GM21576 (cell line): ENCODE data around the gene RPS6KA2.
"Not testable (repeated sequence)": the region's sequence is repeated elsewhere in the genome, so short reads cannot be mapped to it uniquely, and the experiment has no call there.

Experiments
- ATAC-seq: cut with Tn5 transposase; IDR thresholded peaks from one replicate; pipeline ENCODE4 v1.9.1; 2021; ENCODE audit warnings: mild to moderate bottlenecking, moderate library complexity; ENCODE audit not compliant: unreplicated experiment

RPS6KA2 gene

DNA sequence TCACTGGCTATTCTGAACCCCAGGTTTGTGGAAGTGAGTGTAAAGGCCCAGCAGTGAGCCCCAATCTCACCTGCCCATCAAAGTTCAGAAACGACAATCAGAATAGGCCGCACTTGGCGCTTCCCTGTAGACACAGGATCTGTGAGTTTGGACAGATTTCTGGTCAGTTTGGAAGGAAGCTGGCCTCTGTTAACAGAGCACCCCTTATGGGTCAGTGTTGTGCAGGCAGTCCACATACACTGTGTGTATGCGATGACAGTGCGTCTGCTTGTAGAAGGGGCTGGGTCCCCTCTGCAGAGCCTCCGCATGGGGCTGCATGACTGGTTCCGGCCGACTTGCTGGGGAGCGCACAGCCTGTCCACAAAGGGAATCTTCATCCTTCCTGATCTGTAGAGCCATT, 240.9 kb downstream of the RPS6KA2 start:
- no peak for ATAC-seq

DNA sequence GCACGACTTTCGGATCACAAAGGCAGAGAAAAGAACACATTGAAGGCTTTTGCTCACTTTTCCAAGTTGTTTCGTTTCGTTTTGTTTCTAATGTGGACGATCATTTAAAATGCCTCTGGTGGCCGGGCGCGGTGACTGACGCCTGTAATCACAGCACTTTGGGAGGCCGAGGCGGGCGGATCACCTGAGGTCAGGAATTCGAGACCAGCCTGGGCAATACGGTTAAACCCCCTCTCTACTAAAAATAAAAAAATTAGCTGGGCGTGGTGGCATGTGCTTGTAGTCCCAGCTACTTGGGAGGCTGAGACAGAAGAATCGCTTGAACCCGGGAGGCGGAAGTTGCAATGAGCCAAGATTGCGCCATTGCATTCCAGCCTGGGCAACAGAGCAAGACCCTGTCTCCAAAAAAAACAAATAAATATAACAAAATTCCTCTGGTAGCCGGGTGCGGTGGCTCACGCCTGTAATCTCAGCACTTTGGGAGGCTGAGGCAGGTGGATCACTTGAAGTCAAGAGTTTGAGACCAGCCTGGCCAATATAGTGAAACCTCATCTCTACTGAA, 243.2 kb downstream of the RPS6KA2 start:
- not testable (repeated sequence) for ATAC-seq

DNA sequence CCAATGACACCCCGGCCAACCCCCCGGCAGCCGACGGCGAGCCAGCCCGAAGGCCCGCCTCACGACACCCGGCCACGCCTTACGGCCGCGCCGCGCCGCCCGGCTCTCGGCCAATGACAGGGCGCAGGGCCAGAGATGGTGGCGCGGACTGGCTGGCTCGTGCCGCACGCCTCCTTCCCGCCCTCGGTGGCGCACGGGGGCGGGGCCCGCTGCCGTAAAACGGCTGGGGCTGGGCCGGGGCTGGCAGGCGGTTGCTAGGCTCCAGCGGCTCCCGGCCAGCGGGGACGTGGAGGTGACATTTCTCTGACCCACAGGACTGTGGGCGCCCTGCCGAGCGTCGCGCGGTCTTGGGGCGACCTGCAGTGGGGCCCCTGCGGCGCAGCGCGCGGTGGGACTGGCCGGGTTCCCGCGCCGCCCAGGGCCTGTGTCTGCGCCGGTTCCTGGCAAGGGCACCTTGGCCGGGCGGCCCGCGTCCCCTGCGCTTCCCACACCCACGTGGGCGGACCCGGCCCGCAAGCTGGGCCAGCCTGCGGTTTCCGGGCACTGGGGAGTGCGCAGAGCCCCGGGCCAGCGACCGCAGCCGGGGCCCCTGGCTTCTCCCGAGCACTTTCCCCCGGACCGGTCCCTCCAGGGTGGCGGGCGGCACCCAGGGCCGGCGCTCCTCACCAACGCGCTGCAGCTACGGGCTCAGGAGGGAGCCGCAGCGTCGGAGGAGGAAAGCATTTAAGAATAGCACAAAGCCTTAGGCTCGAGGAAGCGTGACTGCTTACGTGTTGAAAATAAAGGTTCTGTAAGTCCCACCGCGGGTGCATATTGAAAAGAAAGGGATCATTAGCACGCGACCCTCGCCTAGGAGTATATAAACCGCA, 243.9 kb downstream of the RPS6KA2 start, which contains the start of gene MPC1:
MPC1 (minus strand) TSS at position 8 of the 869 bp plus-strand sequence. CDS start 64 bp downstream, outside the sequence.
- peak; percentile 84 for ATAC-seq

DNA sequence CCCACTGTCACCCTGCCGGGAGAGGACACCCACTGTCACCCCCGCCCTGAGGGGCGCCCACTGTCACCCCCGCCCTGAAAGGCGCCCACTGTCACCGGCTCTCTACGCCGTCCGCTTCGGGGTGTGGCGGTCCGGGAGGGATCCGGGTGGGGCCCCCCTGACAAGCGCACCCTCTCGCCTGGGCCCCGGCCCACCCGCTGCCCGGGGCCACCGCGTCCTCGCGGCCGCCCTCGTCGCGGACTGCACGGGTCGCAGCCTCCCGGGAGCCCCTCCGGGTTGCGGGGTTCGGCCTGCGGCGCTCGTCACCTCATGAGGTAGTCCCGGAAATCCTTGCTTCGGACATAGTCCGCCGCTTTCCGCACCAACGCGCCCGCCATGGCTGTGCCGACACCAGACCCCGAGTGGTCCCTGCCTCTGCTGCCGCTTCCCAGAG, 244.5 kb downstream of the RPS6KA2 start:
- peak; percentile 6 for ATAC-seq

DNA sequence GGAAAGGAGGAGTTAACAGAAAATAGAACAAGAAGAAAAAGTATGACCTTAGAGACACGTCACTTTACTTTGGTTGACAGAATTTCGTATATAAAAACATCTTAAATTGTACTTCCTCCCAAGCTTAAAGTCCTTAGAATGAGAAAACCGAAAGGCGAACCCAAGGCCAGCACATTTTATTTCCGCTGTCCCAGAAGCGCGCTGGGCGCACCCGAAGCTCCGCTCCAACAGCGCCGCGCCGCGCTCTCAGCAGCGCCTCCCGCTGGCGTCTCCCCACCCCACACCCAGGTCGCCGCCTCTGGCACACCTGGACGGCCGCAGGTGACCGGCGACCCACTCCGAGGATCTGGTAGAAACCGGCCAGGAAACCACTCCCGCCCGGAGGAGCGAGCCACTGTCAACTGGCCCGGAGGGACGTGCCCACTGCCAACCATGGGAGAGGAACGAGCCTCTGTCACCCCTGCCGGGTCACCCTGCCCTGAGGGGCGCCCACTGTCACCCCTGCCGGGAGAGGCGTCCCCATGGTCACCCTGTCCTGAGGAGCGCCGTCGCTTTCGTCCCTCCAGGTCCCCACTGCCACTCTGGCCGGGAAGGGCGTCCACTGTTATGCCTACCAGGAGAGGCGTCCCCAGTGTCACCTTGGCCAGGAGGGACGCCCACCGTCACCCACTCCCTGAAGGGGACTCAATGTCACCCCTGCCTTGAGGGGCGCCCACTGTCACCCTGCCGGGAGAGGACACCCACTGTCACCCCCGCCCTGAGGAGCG, 245.1 kb downstream of the RPS6KA2 start:
- ATAC-seq = peak; percentile 57

DNA sequence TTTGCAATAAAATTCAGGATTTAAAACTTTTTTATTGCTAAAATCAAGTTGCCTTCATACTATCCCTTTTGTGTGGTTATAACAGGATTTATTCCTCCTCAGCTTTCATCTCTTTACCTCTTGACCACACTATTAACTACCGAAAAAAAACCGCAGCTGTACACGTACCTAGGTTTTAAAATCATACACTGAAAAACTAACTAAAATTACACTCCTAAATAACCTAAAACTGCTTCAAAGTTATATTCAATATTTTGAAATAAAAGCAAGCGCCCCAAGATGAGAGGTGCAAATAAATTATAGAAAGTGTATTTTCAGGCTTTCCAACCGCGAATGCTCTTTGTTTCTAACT, 245.7 kb downstream of the RPS6KA2 start:
- no peak for ATAC-seq

DNA sequence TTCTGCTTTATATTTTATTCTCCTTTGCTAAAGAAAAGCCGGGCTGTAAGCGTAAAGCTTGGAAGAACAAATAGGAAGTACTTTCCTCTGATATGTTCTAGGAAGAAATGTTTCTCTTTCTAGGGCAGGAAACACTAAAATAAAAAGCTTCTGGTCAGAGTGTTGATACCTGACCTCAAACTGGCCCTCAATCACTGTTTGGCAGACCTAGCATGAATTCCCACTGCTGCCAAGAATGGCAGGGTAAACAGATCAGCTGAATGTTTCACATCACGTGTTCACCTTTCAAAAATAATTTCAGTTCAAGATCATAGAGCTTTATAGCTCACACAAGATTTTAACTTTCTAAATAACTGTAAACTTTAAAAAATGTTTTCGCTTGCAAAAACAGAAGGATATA, 247.3 kb downstream of the RPS6KA2 start:
- no peak for ATAC-seq

DNA sequence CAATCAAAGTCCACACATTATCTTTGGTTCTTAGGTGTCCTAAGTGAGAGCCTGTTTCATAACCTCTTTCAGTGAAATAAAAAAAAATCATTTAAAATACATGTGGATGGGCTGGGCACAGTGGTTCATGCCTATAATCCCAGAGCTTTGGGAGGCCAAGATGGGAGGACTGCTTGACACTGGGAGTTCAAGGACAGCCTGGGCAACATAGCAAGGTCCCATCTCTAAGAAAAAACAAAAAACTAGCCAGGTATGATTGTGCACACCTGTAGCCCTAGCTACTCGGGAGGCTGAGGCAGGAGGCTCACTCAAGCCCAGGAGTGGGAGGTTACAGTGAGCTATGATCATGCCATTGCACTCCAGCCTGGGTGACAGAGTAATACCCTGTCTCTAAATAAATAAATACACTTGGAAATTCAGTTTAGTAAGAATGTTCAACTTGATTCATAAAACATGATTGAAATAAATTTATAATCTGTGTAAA, 247.9 kb downstream of the RPS6KA2 start:
- no peak for ATAC-seq

DNA sequence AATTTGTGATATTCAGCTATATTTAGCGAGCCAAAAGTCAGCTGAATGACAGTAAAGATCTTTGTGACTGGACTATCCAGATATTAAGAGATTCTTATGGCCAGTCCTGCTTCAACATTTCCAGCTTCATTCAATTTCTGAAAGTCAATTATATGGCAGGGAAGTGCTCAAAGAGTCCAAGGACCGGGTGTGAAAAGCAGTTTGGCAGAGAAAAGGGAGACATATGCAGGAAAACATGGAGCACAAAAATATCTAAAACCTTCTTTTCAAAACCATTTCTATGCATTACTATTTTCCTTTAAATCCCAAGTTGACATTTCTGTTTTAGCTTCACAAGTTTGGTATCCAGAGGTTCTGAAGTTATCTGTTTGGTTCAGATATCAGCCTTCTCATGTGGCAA, 249.3 kb downstream of the RPS6KA2 start:
- ATAC-seq = no peak

DNA sequence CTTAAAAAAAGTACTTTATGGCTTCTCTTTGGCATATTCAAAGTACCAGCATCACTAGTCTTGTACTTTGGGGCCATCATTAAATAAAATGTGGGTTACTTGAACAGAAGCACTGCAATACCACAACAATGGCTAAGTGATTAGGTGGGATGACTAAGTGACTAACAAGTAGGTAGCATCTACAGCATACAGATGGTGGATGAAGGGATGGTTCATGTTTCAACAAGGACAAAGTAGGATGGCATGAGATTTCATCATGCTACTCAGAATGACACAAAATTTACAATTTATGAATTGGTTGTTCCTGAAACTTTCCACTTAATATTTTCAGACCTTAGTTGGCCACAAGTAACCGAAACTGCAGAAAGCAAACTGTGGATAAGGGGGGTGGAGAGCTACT, 252.0 kb downstream of the RPS6KA2 start:
- no peak for ATAC-seq

DNA sequence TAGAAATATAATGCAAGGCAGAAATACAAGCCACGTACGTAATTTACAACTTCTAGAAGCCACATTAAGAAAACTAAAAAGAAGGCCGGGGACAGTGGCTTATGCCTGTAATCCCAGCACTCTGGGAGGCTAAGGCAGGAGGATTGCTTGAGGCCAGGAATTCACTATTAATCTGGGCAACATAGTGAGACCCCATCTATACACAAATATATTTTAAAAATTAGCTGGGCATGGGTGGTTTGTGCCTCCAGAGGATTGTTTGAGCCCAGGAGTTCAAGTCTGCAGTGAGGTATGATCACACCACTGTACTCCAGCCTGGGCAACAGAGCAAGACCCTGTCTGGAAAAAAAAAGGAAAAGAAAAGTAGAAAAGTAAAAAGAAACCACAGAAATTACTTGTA, 256.6 kb downstream of the RPS6KA2 start:
- ATAC-seq = no peak

DNA sequence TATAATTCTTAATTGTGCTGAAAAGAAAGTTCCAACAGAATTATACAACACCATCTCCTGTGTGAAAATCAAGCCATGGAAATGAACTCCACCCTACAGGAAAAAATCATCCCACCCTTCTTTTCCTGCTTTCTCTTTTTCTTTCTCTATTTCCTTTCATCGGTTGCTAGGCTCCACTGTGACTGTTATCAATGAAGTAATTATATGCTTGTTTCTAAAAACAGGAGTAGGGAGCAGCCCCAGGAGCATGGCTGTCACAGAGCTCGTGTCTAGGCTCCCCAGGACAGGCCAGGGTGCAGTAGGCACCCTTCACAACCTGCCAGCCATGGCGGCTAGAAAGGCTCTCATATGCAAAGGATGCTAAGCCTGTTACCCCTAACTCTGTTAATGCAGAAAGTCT, 257.3 kb downstream of the RPS6KA2 start:
- ATAC-seq = no peak

DNA sequence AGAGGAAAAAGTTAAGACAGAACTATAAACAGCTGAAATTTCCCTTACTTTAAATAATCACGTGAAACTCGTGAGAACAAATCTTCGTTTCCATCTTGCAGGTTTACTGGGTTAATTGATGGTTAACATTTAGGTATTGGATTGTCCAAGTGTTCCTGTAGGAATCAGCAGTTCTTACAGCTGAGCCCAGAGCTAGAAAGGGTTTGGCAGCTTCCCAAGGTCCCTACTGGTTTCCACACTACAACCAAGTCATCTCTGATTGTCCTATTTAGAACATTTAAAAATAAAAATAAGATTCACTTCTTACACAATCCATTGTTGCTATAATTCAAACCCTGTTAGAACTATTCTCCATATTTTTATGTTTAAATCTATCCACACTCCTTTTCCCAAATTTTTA, 260.1 kb downstream of the RPS6KA2 start:
- no peak for ATAC-seq

DNA sequence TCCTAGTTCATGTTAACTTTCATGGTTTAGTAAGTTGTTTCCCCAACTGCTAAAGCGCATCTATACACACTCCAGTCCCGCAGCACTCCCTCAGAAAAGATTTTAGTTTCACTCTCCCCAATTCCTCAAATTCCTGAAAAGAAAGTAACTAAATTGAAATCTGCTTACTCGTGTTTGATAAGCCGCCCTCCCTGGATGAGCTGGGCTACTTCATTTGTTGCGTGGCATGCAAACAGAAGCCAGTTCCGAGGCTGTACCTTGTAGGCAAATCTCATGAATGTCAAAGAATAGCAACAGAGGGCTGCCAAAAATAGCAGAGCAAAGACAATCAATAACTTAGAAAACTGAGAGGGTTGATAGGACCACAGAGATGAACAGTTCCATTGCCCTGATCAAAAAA, 261.2 kb downstream of the RPS6KA2 start:
- no peak for ATAC-seq

DNA sequence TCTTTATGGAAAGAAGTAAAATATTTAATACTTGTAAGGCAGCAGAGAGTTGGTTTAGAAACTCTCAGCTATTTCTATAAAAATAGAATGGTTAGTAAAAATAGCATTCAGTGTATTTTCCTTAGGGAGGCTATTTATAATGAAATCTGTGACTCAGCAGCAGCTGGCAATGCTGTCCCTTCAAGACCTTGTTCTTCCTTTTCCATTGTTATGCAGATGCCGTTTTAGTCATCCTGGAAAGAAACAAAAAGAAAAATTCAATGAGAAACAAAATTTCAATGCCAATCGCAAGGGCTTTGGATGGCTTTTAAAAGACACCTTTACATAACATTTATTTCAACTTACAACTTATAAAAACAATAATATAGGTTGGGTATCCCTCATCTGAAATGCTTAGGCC, 261.8 kb downstream of the RPS6KA2 start:
- ATAC-seq = no peak

DNA sequence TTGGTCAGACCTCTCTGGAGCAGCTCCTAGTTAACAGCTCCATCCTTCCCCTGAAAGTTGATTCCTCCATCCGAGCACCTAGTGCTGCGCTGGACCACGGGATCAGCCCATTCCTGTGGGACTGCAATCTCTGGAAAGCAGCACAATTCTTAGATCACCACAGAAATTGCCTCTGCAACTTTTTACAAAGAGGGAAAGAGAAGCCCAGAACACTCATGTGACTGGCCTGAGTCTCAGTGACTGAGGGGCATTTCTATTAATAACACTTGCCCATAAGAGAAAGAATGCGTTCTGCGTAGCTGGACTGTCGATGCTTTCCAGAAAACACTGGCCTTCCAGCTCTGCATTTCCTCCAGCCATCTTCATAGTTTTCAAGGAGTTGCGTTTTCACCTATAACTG, 262.6 kb downstream of the RPS6KA2 start:
- ATAC-seq = no peak

DNA sequence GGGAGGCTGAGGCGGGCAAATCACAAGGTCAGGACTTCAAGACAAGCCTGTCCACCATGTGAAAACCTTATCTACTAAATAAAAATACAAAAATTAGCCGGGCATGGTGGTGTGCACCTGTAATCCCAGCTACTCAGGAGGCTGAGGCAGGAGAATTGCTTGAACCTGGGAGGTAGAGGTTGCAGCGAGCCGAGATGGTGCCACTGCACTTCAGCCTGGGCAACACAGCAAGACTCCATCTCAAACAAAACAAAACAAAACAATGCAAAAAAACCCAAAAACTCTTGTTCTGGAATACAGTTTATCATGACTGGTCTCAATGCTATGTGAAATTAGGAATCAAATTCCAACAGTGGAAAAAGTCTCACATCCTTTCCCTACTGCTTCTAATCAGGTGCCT, 264.6 kb downstream of the RPS6KA2 start:
- ATAC-seq = not testable (repeated sequence)

DNA sequence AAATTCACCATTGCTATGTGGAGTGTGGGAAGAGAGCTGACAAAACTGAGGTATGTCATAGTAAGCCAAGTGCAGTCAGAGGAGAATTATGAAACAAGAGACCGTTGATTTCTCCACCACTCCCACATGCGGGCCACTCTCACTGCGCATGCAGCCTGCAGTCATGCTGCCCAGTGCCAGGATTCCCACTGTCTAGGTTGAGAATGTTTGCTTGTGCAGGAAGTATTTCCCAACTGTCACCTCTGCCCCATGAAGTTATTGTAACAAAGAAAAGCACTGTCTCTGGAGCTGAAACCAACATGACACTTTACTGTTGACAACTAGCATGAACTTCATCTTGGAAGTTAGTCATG, 266.0 kb downstream of the RPS6KA2 start:
- no peak for ATAC-seq

DNA sequence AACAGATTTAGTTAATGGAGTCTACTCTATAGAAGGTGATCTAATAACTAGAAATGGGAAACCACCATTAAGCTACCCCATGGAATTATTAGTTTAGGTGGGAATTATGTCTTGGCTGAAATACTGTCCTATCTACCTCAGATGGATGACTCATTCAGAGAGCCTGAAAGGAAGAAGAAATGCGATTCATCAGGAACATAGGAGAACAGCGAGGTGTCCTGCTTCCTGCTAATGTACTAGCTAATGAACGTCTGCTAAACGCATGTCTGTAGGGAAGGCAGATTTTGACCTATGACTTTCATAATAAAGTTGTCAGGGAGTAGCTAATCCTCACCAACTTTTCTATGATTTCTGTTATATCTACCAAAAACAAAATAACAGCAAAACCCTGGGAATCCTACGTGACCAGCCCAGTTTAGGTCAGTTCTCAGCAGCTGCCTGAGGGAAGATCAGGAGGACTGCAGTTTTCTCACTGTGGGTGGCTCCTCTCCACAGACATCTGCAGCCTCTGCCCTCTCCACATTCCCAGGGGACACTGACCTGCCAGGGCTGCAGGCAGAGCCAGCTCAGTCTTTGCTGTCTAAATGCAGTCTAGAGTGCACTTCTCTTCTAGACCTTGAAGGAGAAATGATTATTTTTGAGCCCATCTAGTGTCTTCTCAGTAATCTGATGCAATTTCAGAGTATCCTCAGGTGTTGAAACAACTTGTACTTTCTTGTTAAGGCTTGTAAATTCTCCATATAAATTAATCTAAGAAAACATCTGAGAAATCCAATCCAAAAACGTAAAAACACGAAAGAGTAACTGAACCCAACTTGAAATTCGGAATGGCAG, 266.6 kb downstream of the RPS6KA2 start:
- ATAC-seq = no peak
